ENCODE measurements around the gene RAP1B.

Gene RAP1B

GRCh38 chr12:68665016-68665569 is 54.4 kb downstream of the RAP1B start:
- CTCF ChIA-PET, result no interaction called here
- POLR2A ChIA-PET, result interaction anchor here (0.6 kb wide), 1 partner anchor 29 kb away, joined by 3 read pairs; no protein-coding TSS in a partner anchor
- no peak for TF ChIP-seq ARNT (IDR thresholded peaks at IDR 0.05)
- TF ChIP-seq CTBP1 (IDR thresholded peaks at IDR 0.05; ENCODE audit: borderline replicate concordance), result no peak
- TF ChIP-seq HDGF (IDR thresholded peaks at IDR 0.05; ENCODE audit: borderline replicate concordance), result no peak
- TF ChIP-seq FOXA1 (IDR thresholded peaks at IDR 0.05), result no peak
- TF ChIP-seq FOXM1 (IDR thresholded peaks at IDR 0.05; ENCODE audit: borderline replicate concordance), result no peak
- TF ChIP-seq FOXK2 (IDR thresholded peaks at IDR 0.05), result no peak
- no peak for TF ChIP-seq PKNOX1 (IDR thresholded peaks at IDR 0.05)
- TF ChIP-seq LEF1 (IDR thresholded peaks at IDR 0.05; ENCODE audit: borderline replicate concordance), result no peak
- TF ChIP-seq ELF4 (IDR thresholded peaks at IDR 0.05), result no peak
- TF ChIP-seq SP1 (IDR thresholded peaks at IDR 0.05), result no peak
- TF ChIP-seq ZNF384 (IDR thresholded peaks at IDR 0.05), result no peak
- TF ChIP-seq NFRKB (IDR thresholded peaks at IDR 0.05), result no peak
- no peak for TF ChIP-seq BHLHE40 (IDR thresholded peaks at IDR 0.05; ENCODE audit: borderline replicate concordance)
- TF ChIP-seq TARDBP (IDR thresholded peaks at IDR 0.05), result no peak
- no peak for DNase-seq (ENCODE audit: extremely low spot score)

GRCh38 chr12:68667291-68667690 is 56.6 kb downstream of the RAP1B start:
- DNase-seq (ENCODE audit: extremely low spot score), result no peak
- TF ChIP-seq PKNOX1 (IDR thresholded peaks at IDR 0.05), result no peak
- no peak for TF ChIP-seq SUZ12 (IDR thresholded peaks at IDR 0.05)
- TF ChIP-seq ELF4 (IDR thresholded peaks at IDR 0.05), result no peak
- no peak for TF ChIP-seq NFRKB (IDR thresholded peaks at IDR 0.05)
- no peak for TF ChIP-seq ZNF384 (IDR thresholded peaks at IDR 0.05)
- TF ChIP-seq CTBP1 (IDR thresholded peaks at IDR 0.05; ENCODE audit: borderline replicate concordance), result no peak
- no peak for TF ChIP-seq ARNT (IDR thresholded peaks at IDR 0.05)
- no peak for TF ChIP-seq LEF1 (IDR thresholded peaks at IDR 0.05; ENCODE audit: borderline replicate concordance)
- TF ChIP-seq TARDBP (IDR thresholded peaks at IDR 0.05), result no peak
- POLR2A ChIA-PET, result no interaction called here
- CTCF ChIA-PET, result no interaction called here

- TF ChIP-seq ARNT (IDR thresholded peaks at IDR 0.05) (no peak), SUZ12 (IDR thresholded peaks at IDR 0.05) (no peak), SP1 (IDR thresholded peaks at IDR 0.05) (no peak), L3MBTL2 (conservative IDR thresholded peaks at IDR 0.05) (no peak), ELF4 (IDR thresholded peaks at IDR 0.05) (no peak), HDGF (IDR thresholded peaks at IDR 0.05; ENCODE audit: borderline replicate concordance) (no peak), FOXM1 (IDR thresholded peaks at IDR 0.05; ENCODE audit: borderline replicate concordance) (no peak), CTBP1 (IDR thresholded peaks at IDR 0.05; ENCODE audit: borderline replicate concordance) (no peak), FOXA1 (IDR thresholded peaks at IDR 0.05) (no peak), PKNOX1 (IDR thresholded peaks at IDR 0.05) (no peak), NFRKB (IDR thresholded peaks at IDR 0.05) (no peak), BHLHE40 (IDR thresholded peaks at IDR 0.05; ENCODE audit: borderline replicate concordance) (no peak), LEF1 (IDR thresholded peaks at IDR 0.05; ENCODE audit: borderline replicate concordance) (no peak), TARDBP (IDR thresholded peaks at IDR 0.05) (no peak)
- ChIA-PET CTCF (interaction anchor here (0.6 kb wide), 1 partner anchor 337 kb away, joined by 3 read pairs; no protein-coding TSS in a partner anchor), POLR2A (no interaction called here)
- no peak for DNase-seq (ENCODE audit: extremely low spot score)
Observed at GRCh38 chr12:68667896-68668295, 57.2 kb downstream of the RAP1B start.

DNA sequence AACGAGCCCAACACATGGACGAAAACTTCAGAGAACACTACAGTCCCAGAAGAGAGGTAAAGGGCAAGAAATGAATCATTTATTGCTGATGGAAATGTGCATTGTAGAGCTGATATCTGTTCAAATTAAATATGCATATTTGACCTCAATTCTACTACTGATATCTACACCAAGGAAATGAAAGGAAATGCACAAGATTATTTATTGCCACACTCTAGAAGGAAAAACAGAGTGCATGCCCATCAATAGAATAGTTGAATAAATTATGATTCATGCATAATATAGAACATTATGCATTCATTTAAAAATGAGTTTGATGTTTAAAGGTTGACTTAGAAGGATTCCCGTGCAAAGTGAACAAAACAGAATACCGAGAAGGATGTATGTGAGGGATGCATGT is 60.5 kb downstream of the RAP1B start:
- DNase-seq (ENCODE audit: extremely low spot score), result no peak
- TF ChIP-seq ELF4 (IDR thresholded peaks at IDR 0.05) (no peak), FOXA1 (IDR thresholded peaks at IDR 0.05) (no peak), HDGF (IDR thresholded peaks at IDR 0.05; ENCODE audit: borderline replicate concordance) (no peak), FOXK2 (IDR thresholded peaks at IDR 0.05) (no peak), ZNF384 (IDR thresholded peaks at IDR 0.05) (no peak), L3MBTL2 (conservative IDR thresholded peaks at IDR 0.05) (no peak), TARDBP (IDR thresholded peaks at IDR 0.05) (no peak), NFRKB (IDR thresholded peaks at IDR 0.05) (no peak), ARNT (IDR thresholded peaks at IDR 0.05) (no peak)
- ChIA-PET CTCF (no interaction called here), POLR2A (no interaction called here)

DNA sequence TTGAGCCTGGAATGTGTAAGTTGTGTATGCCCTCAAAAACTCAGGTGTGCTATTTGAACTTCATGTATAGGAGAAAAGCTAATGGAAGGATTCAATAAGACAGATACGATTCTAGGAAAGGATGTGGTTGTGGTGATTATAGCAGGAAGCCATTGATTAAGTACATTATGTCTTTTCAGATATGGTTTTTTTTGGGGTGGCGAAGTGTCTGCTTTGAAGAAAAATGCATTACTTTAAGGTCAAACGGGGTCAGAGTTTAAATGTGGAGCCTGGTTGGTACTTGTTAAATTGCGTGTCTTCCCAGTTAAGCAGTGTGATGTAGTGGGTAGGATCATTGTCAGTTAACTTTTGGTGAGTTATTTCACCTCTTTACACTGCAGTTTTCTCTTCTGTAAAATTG is 63.1 kb downstream of the RAP1B start:
- TF ChIP-seq CTBP1 (IDR thresholded peaks at IDR 0.05; ENCODE audit: borderline replicate concordance) (no peak), SP1 (IDR thresholded peaks at IDR 0.05) (no peak), SUZ12 (IDR thresholded peaks at IDR 0.05) (no peak), FOXK2 (IDR thresholded peaks at IDR 0.05) (no peak), ARNT (IDR thresholded peaks at IDR 0.05) (no peak), FOXA1 (IDR thresholded peaks at IDR 0.05) (no peak)
- CTCF ChIA-PET, result no interaction called here
- POLR2A ChIA-PET, result no interaction called here
- DNase-seq (ENCODE audit: extremely low spot score), result no peak

DNA sequence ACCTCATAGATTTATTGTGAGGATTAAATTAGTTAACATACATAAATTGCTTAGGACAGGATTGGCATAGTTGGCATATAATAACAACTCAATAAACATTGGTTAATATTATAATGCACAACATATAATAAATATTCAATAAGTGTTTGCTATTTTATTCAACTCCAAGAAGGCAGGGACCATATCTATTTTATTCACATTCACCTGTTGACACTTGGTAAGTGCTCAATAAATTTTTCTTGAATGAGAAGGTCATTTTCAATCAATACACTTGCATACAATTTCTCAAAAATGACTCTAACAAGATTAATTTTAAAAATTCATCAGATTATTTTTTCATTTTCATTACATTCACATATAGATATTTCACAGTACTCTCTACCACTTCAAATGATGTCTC is 63.7 kb downstream of the RAP1B start:
- ChIA-PET CTCF (no interaction called here), POLR2A (no interaction called here)
- TF ChIP-seq ARNT (IDR thresholded peaks at IDR 0.05) (no peak), BHLHE40 (IDR thresholded peaks at IDR 0.05; ENCODE audit: borderline replicate concordance) (no peak), HDGF (IDR thresholded peaks at IDR 0.05; ENCODE audit: borderline replicate concordance) (no peak), PKNOX1 (IDR thresholded peaks at IDR 0.05) (no peak), ELF4 (IDR thresholded peaks at IDR 0.05) (no peak), LEF1 (IDR thresholded peaks at IDR 0.05; ENCODE audit: borderline replicate concordance) (no peak), FOXA1 (IDR thresholded peaks at IDR 0.05) (no peak), SUZ12 (IDR thresholded peaks at IDR 0.05) (no peak), TARDBP (IDR thresholded peaks at IDR 0.05) (no peak), CTBP1 (IDR thresholded peaks at IDR 0.05; ENCODE audit: borderline replicate concordance) (no peak), FOXM1 (IDR thresholded peaks at IDR 0.05; ENCODE audit: borderline replicate concordance) (no peak), L3MBTL2 (conservative IDR thresholded peaks at IDR 0.05) (no peak), FOXK2 (IDR thresholded peaks at IDR 0.05) (no peak), NFRKB (IDR thresholded peaks at IDR 0.05) (no peak), SP1 (IDR thresholded peaks at IDR 0.05) (no peak), ZNF384 (IDR thresholded peaks at IDR 0.05) (no peak)
- DNase-seq (ENCODE audit: extremely low spot score), result no peak

All from HEK293T (cell line).